ENCODE results near the gene RASSF3. TPM values are rescaled to one million over a fixed set of nuclear protein-coding genes. Genes with fewer than 3 reads are reported as not detected.
"Not testable (repeated sequence)": the region's sequence is repeated elsewhere in the genome, so short reads cannot be mapped to it uniquely, and the experiment has no call there.

The RASSF3 gene
- total RNA-seq, 2 donors from 2014 or later: 116 to 118 TPM

DNA sequence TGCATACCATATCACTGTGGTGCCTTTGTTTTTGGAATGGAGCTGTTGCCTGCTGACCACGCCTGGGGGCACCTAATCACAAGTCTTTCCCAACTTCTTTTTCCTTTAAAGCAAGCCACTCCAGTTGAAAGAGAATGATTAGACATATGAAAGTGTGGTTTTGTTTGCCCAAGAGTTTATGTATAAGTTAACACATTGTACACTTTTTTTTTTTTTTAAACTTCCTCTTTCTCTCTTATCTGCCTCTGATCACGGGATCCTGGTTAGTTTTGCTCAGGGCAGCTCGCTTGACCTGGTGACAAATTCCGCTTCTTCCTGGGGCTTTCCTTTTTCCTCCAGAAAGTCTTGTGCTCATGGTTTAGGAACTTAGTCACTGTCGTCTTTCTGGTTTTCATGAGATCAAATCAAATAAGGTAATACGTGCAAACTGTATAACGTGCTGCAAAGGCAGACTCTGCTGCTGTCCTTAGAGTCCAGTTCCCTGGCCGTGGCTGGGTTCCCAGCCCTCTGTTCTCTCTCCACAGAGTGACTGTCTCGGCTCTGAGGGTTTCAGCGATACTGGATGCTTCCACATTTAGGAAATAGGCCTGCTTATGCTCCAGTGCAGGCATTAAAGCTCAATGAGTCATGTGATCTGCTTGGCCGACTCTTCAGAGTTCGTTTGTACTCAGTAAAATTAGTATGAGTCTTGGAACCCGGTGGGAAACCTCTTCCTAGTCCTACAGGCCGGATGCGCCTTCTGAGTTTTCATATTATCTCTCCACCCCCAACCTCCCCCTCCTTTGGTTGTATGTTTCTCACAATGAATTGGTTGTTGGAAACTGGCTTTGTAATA, 15.2 kb downstream of the RASSF3 start:
- peak; percentile 89 to 90 for ATAC-seq
- peak; percentile 75 for DNase-seq
- intact Hi-C loops (cut with DNase I): loop anchor here in 1 of 2 donors (5.0 kb wide), 1 partner anchor 52 kb away; no protein-coding TSS in a partner anchor

DNA sequence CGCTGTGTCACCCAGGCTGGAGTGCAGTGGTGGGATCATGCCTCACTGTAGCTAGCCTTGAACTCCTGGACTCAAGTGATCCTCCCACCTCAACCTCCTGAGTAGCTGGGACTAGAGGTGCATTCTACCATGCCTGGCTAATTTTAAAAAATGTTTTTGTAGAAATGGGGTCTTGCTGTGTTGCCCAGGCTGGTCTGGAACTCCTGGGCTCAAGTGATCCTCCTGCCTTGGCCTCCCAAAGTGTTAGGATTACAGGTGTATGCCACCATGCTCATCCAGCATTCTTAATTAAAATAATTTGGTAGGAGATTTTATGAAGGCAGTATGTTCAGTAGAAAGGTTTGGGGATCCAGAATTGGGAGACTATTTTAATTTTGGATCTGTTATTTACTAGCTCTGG, 16.3 kb downstream of the RASSF3 start:
- ATAC-seq, DNase-seq: not testable (repeated sequence)
- intact Hi-C loops (cut with DNase I): loop anchor here in 1 of 2 donors (5.0 kb wide), 1 partner anchor 51 kb away; no protein-coding TSS in a partner anchor

DNA sequence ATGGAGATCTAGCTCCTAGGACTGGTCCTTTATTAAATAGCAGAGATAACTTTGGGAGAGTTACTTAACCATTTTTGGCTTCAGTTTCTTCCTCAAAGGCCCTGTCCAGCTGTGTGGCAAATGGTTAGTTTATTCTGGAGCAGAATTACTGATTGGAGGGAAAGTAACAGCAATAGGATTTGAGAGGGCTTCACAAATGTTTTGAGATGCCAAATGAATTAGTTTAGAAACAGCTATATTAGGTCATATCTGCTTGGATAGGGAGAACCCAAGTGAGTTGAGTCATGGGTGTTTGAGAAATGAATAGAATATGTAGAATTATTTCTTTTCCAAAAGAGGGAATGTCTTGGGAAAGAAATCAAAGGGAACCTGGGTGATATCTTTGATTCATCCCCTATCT, 17.5 kb downstream of the RASSF3 start:
- intact Hi-C loops (cut with DNase I): loop anchor here in 1 of 2 donors (5.0 kb wide), 1 partner anchor 50 kb away; no protein-coding TSS in a partner anchor
- no peak for DNase-seq
- peak; percentile 31 to 70 for ATAC-seq

DNA sequence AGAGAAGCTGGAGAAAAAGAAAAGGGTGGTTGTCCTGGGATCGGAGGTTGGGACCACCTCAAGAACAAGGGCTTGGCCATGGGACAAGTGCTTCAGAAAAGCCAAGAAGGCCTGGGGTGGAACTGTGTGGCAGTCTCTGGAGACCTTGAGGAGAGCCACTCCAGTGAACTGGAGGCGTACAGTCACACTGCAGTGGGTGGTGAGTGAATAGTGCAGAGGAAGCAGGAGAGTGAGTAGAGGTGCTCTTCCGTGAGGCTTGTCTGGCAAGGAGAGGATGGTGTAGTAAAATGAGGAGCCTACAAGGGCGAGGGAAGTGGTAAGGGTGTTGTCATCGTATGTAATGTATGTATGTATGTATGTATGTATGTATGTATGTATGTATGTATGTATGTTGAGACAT, 20.9 kb downstream of the RASSF3 start:
- DNase-seq: no peak
- ATAC-seq: no peak
- intact Hi-C loops (cut with DNase I): no loop called here

DNA sequence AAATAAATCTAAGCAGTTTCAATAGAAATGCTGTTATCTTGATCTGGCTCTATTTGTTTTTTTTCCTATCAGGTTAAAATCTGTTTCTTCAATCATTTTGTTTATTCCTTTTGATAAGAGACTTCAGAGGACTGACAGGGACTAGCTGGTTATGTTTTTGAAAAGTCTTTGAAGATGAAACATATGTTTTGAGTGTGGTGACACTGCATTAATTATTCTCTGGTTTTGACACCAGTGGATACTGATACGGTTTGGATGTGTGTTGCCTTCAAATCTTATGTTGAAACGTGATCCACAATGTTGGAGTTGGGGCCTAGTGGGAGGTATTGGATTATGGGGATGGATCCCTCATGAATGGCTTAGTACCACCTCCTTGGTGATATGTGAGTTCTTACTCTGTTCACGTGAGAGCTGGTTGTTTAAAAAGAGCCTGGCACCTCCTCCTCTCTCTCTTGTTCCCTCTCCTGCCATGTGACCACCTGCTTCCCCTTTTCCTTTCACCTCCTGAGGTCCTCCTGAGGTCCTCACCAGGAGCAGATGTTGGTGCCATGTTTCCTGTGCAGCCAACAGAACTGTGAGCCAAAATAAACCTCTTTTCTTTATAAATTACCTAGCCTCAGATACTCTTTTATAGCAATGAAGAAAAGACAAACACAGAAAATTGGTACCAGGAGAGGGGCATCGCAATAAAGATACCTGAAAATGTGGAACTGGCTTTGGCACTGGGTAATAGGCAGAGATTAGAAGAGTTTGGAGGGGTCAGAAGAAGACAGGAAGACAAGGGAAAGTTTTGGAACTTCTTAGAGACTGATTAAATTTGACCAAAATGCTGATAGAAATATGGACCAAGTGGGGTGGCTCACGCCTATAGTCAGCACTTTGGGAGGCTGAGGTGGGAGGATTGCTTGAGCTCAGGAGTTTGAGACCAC, 23.0 kb downstream of the RASSF3 start:
- DNase-seq (no peak), ATAC-seq (no peak)
- intact Hi-C loops (cut with DNase I): no loop called here

DNA sequence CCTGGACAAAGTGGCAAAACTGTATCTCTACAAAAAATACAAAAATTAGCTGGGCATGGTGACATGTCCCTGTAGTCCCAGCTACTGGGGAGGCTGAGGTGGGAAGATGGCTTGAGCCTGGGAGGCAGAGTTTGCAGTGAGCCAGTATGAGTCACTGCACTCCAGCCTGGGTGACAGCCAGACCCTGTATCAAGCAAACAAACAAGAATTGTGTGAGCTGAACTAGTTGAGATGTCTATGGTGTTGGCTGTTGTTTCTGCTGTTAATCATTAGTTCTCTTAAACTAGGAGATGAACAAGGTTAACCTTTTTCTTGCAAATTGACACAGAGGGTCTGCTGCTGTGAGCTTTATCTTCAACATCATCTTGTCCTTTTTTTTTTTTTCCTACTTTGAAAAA, 23.6 kb downstream of the RASSF3 start:
- peak; percentile 61 for DNase-seq
- ATAC-seq: peak in 1 of 2 donors; percentile 87

DNA sequence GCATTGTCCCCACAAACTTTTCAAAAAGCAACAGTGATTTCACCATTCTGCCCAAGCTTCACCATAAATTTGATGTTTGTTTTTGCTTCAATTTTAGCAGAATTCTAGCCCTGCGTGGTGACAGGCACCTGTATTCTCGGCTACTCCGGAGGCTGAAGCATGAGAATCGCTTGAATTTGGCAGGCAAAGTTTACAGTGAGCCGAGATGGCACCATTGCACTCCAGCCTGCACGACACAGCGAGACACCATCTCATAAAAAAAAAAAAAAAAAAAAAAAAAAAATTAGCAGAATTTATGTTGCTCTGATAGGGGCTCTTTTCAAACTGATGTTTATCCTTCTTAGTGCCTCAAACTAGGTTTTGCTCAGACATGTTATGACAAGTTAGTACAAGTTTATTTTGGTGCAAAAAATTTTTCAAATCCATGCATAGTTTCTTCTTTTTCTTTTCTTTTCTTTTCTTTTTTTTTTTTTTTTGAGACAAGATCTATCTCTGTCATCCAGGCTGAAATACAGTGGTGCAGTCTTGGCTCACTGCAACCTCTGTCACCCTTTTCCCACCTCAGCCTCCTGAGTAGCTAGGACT, 24.3 kb downstream of the RASSF3 start:
- ATAC-seq (peak in 1 of 2 donors; percentile 9), DNase-seq (no peak)
- intact Hi-C loops (cut with DNase I): no loop called here

More for the DNA sequence above, 23.6 kb downstream of the RASSF3 start:
- intact Hi-C loops (cut with DNase I): no loop called here

DNA sequence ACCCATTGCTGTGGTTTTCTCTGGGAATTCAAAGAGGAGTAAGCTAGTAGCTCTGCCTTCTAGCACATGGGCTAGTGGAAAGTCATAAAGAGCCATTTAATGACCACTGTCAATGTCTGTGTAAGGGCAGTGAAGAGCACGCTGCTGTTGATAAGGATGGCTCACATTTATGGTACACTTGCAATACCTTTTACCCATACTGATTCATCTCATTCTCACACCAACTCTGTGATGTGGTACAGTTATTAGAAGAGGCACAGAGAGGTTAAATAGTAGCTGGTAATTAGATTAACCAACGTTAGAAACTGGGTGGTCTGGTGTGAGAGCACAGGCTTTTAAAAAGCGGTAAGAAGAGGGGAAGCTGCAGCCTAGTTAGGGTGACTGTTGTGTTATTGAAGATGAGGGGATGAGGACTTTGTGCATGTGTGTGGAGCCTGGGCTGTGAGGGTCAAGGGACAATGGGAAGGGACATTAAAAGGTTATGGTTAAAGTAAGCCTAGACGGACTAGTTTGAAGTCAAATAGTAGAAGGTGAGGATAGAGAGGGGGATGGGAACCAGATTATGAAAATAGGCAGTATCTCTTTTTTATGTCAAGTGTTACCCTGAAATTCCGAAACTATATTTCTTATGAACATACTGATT, 25.2 kb downstream of the RASSF3 start:
- ATAC-seq (no peak), DNase-seq (no peak)
- intact Hi-C loops (cut with DNase I): no loop called here

DNA sequence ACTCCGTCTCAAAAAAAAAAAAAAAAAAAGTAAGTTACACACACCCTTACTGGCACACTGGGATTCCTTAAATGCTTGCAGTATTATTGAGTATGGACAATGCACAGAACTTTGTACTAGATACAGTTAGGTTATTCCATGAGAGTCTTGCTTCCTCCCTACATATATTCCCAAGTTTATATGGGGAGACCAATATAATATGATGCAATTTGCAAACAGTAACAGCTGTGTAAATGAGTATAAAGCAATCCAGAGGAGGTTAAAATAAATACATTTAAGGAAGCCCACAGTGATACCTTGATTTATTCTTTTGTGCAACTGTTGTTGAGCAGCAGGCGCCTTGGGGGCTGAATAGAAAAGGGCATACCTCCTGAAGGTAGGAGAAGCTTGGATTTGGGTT, 26.6 kb downstream of the RASSF3 start:
- intact Hi-C loops (cut with DNase I): no loop called here
- DNase-seq: no peak
- no peak for ATAC-seq

DNA sequence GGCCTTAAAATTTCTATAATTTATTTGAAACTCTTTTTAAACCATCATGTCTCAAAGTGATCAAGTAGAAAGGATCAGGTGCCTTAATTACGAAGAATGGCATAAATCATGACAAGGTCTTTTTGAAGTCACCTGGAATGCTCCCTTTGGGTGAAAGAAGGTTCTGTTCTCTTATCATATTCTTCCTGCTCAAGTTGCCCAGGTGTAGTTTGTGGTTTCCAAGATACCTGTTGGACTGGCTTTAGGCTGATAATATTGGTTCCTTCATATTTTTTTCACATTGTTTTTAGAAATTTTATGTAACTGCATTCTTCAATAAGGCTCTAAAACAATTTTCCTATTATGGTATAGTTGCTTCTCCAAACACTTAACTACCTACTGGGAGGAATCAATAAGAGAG, 29.2 kb downstream of the RASSF3 start:
- DNase-seq (no peak), ATAC-seq (no peak)
- intact Hi-C loops (cut with DNase I): no loop called here

DNA sequence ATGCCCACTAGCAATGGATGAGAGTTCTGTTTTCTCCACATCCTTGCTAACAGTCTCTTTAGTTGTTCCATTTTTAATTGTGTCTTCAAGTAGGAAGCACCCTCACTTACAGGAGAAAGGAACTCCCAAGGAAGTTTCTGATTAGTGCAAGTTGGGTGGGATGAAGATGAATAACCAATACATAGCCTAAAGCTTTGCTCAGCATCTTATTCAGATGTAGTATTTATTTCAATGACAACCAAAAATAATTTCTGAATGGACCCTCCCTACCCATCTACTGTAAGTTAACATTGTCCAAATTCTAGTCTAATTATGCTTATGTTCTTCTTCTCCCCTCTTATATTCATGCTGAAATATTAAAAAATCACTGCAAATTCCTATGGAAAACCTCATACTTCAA, 36.0 kb downstream of the RASSF3 start:
- intact Hi-C loops (cut with DNase I): no loop called here
- DNase-seq (no peak), ATAC-seq (no peak)

DNA sequence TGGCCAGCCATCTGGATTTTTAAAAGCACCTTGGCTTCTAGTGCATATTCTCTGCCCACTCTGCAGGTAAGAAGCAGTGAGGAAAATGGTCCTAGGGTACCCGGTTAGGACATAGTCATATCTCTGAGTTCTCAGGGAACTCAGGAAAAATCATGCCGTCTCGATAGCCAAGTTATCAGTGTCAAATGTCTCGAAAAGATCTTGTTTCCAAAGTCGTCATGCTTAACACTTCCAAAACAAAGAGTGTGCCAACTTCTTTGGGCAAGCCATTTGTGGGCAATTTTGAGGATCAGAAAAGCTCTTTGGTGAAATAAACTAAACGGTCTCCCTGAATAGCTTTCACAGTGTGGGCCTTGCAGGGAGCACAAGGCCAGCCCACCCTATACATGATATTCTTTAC, 39.2 kb downstream of the RASSF3 start:
- no peak for DNase-seq
- ATAC-seq: no peak
- intact Hi-C loops (cut with DNase I): no loop called here

DNA sequence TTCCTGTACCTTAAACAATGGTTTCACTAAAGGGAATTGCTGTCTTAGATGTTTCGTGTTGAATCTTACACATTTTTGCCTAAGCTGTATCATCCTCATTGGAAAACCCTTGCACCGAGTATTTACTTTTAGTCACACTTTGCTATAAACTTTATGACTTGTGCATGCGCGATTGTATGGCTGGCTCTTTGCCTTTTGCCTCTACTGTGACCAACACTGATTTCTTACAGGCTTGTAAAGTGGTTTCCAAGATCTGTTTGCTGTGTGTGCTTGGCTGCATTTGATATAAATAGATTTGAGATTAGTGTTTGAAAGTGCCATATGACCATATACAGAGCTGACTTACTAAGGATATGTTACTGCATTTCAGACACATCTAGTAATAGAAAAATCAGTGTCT, 40.5 kb downstream of the RASSF3 start:
- ATAC-seq (peak; percentile 36 to 60), DNase-seq (no peak)
- intact Hi-C loops (cut with DNase I): no loop called here

DNA sequence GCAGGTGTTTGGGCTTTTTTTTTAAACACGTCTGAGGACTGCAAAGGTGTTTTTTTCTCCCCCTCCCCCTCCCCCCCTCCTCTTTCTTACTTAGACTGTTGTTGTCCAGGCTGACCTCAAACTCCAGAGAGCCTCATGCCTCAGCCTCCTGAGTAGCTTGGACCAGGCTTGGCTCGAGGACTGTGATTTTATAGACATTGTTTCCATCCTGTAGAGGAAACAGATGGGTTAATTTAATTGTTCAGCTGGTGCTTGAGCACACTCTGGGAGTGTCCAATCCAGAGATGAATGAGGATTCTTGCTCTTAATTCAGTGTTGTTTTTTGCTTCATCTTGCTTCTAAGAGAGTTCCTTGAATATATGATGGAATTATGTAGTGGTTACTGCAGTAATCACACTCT, 42.1 kb downstream of the RASSF3 start:
- intact Hi-C loops (cut with DNase I): no loop called here
- ATAC-seq (no peak), DNase-seq (no peak)

DNA sequence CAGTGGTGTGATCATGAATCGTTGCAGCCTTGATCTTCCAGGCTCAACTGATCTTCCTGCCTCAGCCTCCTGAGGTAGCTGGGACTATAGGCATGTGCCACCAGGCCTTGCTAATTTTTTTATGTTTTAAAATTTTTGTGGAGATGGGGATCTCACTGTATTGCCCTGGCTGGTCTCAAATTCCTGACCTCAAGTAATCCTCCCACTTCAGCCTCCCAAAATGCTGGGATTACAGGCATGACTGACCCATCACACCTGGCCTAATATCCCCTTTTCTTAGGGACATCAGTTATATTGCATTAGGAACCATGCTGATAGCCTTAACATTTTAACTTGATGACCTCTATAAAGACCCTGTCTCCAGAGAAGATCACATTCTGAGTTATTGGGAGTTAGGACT, 42.8 kb downstream of the RASSF3 start:
- ATAC-seq (no peak), DNase-seq (no peak)
- intact Hi-C loops (cut with DNase I): no loop called here

DNA sequence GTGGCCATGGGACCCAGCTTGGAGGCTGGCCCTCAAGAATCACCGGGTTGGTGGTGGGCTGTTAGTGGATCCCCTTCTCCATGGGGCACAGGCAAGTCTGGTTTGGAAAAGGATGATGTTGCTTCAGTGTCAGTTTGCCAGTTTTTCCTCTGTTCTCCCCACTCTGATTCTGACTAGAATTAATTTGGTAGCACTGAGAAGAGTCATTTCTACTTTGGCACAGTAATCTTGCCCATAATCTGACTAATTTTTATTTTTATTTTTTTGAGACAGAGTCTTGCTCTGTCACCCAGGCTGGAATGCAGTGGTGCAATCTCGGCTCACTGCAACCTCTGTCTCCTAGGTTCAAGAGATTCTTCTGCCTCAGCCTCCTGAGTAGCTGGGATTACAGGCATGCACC, 43.6 kb downstream of the RASSF3 start:
- ATAC-seq; DNase-seq; intact Hi-C loops (cut with DNase I): not testable (repeated sequence)

DNA sequence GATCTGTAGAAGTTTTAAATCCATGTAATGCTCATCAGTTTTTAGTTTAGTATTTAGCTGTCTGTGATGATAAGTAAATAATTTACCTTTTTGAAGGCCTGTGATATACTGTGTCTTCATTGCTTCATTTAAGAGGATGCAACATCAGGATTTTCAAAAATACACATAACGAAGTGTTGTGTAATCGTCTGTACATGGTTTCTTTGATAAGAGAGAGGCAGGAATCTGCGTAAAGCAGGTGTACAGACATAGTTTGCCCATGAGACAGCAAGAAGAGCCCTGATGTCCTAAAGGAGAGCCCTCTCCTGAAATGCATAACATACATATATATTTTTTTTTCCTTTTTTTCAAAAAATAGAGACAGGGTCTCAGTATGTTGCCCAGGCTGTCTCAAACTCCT, 44.8 kb downstream of the RASSF3 start:
- no peak for ATAC-seq

DNA sequence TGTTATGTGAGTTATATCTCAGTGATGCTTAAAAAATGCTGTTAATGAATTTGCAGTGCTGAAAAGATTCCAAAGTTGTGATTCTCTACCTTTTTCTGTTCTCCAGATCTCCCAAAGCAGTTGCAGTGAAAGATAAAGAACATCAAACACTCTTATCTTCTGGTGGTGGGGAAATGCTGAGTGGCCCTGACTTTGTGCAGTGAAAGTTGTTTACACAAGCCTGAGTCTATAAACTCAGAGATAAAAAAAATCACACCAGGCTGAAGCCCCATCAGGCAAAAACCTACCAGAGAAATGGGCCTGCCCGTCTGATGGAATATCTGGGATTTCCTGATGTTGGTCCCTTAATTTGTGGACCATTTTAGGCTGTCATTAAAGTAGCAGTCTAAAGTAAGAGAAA, 46.1 kb downstream of the RASSF3 start:
- intact Hi-C loops (cut with DNase I): no loop called here
- no peak for ATAC-seq
- DNase-seq: no peak

More for the DNA sequence above, 44.8 kb downstream of the RASSF3 start:
- intact Hi-C loops (cut with DNase I): no loop called here
- no peak for DNase-seq

DNA sequence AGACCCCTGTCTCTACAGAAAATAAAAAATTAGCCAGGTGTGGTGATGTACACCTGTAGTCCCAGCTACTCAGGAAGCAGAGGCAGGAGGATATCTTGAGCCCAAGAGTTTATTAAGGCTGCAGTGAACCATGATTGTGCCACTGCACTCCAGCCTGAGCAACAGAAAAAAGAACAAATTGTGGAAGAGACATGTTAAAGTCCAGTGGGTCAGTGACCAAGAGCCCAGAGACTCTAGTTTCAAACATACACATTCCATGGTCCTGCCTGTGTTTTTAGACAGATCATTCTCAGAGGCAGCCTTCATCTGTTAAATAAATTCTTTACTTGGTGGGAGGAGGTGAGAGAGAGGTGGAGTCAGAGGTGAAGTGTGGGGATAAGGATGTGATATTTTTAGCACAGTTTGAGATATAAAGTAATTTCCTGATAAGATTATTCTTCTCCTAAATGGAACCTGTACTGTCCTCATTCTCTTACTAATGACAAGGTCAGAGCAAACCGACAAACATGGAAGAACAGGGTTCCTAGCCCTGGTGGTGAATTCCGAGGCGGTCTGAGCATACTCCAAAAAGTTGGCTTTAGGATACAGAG, 48.7 kb downstream of the RASSF3 start:
- DNase-seq (no peak), ATAC-seq (peak in 1 of 2 donors; percentile 25)
- intact Hi-C loops (cut with DNase I): no loop called here

Measured in left cardiac atrium (tissue), 4 donors.